H1 (cell line): ENCODE data around the gene GEMIN7. TPM values are rescaled to one million over a fixed set of nuclear protein-coding genes. Genes with fewer than 3 reads are reported as not detected.

Source experiments
- CHD7 ChIP-seq: fragments of 300-600 bp; sonication (generic); IDR thresholded peaks from 2 replicates; pipeline ENCODE4 v1.7.1; 2012; ENCODE audit warnings: low read length, moderate library complexity, mild to moderate bottlenecking, inconsistent platforms; ENCODE audit not compliant: insufficient replicate concordance
- NRF1 ChIP-seq: IDR thresholded peaks from 2 replicates; pipeline ENCODE4 v1.6.1; 2011; ENCODE audit warnings: mild to moderate bottlenecking, low read depth, low read length, improper control_type of control experiment
- PHF8 ChIP-seq: fragments of 200-600 bp; sonication (generic); conservative IDR thresholded peaks from 2 replicates; pipeline ENCODE4 v1.7.1; 2012; ENCODE audit warnings: low read depth, mild to moderate bottlenecking, inconsistent platforms, low read length, moderate library complexity
- SIRT6 ChIP-seq: IDR thresholded peaks from one replicate; pipeline ENCODE4 v1.7.1; 2012; ENCODE audit warnings: low read length, inconsistent platforms
- SP1 ChIP-seq: IDR thresholded peaks from 2 replicates; pipeline ENCODE4 v1.6.1; 2011; ENCODE audit warnings: low read depth, low read length
- SP2 ChIP-seq: IDR thresholded peaks from 2 replicates; pipeline ENCODE4 v1.6.1; 2012; ENCODE audit warnings: mild to moderate bottlenecking, low read length, inconsistent platforms
- TEAD4 ChIP-seq: IDR thresholded peaks from 2 replicates; pipeline ENCODE4 v1.6.1; 2012; ENCODE audit warnings: low read depth, low read length, inconsistent platforms, mixed read lengths
- USF2 ChIP-seq: IDR thresholded peaks from 2 replicates; pipeline ENCODE4 v1.6.1; 2011; ENCODE audit warnings: low read length, improper control_type of control experiment
- polyA plus RNA-seq, 7 experiments: library from polyadenylated mRNA; depleted of rRNA in 3 of 7; stranded (reverse) in 5 of 7; unstranded in 2 of 7; fragments of >200 nt in 5 of 7; fragments of 200-250 nt in 2 of 7; gene quantifications; 1 replicate in 5 of 7; 2 replicates in 1 of 7; 4 replicates in 1 of 7; pipeline versions ENCODE4 v1.2.1 to v1.2.3, GENCODE V29; 2011 to 2013; ENCODE audit warnings: missing spikeins in 2 of 7, mixed read lengths in 2 of 7
- total RNA-seq: library from RNA; stranded (reverse); fragmentation: NEBNext Ultra II Directional; extraction: Animal tissue kit (Norgen Biotek cat#: 25700); gene quantifications from 2 replicates; pipeline ENCODE4 v1.2.1, GENCODE V29; 2021

The GEMIN7 gene
- total and polyA plus RNA-seq, 2 of the 8 experiments (the other 6 are each of a cell fraction or from before 2014, with no cell fraction given) = 48.0 to 91.6 TPM

- TF ChIP-seq CHD7 = no peak
- TF ChIP-seq NRF1 = no peak
- no peak for TF ChIP-seq PHF8
- no peak for TF ChIP-seq SP2
- TF ChIP-seq TEAD4 = 0 out of 2 replicates have a peak, but pooled peaks have one; percentile 29
- TF ChIP-seq USF2 = no peak
- no peak for TF ChIP-seq SP1
- TF ChIP-seq SIRT6 = no peak
These were observed 19.6 kb upstream of the GEMIN7 start (continued) for GRCh38 chr19:45059258-45059965.
